HG03135 (cell line): ENCODE data around the gene SLC4A1AP.

ENCODE experiments used
- ATAC-seq: cut with Tn5 transposase; IDR thresholded peaks from one replicate; pipeline ENCODE4 v1.9.1; 2021; ENCODE audit warnings: mild to moderate bottlenecking, moderate library complexity; ENCODE audit not compliant: unreplicated experiment

The SLC4A1AP gene

DNA sequence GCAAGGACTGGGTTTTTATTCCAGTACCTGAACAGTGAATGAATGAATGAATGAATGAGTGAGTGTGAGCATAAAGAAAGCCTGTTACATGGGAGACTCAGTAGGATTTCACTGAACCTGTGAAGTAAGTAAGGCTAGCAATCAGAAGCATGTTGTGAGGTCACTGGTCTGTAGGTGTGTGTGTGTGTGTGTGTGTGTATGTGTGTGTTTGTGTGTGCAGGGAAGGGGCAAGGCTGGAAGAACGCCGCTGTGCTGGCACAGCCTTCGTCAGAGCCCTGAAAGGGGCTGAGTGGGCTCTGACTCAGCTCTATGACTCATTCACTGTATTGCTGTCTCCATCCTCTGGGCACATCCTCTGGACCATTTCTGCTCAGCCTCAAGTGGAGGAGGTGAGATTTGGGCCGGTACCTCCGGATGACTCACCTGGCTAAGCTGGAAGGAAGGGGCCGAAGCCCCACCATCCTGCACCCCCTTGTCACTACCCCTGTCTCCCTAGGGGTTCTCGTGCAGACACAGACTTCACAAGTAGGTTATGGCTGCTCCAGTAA lies 56.4 kb downstream of the SLC4A1AP start:
- ATAC-seq: no peak

DNA sequence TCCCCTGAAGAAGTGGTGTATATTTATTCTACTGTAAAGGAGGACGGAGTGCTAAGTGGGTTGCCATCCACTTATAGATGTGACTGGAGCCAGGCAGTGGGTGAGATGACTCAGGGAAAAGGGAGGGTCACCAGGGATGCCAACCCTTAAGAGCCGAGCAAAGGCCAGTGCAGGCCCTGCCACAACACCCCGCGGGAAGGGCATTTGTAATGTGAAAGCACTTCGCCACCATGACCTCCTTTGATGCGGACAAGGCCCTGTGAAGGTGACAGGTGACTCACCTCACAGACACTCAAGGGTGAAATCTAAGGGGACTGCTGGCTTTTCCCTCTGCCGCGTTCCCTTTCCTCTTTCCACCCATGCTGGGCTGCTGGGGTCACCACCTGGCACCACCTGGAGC lies 57.6 kb downstream of the SLC4A1AP start:
- ATAC-seq: no peak

DNA sequence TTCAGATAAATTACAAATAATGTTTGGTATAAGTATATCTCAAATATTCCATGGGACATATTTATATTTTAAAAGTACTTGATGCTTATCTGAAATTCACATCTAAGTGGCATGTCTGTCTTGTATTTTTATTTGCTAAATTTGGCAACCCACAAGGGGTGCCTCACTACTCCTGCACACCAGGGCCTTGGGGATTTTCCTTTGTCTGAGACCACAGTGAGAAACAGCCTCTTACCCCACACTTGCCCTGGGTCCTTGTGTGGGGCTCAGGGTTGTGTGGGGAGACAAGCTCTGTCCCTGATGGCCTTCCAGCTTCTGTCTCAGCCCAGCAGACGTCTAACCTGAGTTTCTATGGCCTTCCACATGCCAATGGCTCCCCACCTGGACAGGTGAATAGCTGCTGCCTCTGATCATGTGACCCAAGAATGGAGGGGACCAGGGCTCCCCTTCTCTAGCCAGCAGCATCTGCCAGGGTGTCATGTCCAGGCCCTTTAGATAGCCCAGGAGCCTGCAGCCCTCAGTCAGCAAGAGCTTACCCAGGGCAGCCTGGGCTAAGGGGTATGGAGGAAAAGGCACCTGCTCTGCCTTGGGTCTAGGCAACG lies 58.3 kb downstream of the SLC4A1AP start:
- no peak for ATAC-seq

DNA sequence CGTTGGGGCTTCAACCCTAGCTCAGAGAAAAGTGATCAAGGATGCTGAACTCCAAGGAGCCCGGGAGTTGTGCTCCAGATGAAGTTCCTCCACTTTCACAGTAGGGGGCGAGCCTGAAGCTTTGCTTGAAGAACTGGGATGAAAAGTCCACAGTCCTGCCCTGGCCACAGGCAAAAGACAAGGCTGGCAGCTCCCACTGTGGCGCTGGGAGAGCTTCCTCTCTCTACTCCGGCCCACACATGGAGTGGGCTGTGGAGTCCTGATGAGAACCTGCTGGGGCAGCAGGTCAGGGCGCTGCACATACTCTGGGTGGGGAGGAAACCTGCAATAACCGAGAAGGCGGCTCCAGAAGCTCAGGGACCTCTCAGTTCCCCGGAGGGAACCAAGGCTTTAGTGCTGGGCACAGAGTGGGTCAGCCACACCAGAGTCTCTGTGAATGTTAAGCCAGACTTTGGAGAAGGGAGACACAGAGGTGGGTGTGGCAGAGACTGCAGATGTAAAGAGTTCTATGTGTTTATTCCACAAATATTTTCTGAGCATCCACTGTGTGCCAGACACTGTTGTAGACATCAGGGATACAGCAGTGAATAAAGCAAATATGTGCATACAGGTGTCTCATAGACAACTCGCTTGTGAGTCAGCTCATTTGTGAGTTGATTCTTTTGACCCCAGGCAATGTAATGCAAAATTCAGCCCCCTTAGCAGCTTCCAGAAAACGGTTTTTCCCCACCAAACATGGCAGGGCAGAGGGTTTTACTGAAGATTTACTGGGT lies 59.9 kb downstream of the SLC4A1AP start:
- no peak for ATAC-seq

DNA sequence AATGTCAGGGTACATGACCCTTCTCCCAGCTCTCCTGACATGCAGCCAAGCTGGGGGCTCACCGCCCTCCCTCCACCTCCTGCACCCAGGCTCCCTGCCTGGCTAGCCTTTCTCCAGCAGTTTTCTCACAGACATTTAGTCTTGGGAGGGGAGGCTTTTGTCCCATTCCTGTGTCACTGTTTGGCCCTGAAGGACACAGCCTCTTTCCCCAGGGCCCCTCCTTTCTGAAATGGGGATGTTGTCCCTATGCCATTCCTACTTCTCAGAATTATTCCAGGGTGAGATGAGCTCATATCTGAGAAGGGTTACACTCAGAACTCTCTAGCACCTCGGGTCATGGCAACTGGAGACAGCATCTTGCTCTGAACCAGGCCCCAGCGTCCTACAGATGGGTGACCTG lies 60.5 kb downstream of the SLC4A1AP start:
- ATAC-seq: no peak

DNA sequence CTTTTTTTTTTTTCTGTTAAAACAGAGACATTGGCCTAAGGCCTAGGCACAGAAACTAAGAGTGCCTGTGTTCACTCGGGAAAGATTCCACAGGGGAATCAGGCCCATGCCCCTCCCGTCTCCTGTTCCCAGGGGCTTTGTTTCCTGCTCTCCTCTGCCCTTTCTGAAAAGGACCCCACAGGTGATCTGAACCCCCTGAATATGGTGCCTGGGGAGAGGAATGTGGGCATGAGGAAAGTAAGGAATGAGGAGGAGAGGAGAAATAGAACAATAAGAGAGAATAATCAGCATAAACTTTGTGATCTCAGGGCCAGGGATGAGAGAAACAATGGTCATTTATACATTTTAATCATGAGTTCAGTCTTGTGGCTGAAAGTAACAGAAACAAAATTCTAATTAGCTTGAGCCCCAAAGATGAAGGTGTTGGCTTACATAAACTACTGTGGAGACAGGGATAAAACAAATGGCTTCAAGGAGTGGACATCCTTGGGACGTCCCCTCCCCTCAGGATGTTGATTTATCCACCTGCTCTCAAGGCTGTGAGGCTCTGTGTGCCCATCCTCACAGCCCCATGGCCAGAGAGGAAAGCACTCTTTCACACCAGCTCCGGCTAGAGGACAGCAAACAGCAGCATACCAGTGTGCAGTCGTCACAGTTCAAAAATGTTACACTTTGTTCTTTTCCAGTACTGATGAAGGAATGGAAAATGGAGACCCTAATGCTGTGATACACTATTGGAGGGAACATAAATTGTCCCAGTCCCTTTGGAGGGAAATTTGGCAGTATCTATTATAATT lies 61.4 kb downstream of the SLC4A1AP start:
- ATAC-seq: no peak

DNA sequence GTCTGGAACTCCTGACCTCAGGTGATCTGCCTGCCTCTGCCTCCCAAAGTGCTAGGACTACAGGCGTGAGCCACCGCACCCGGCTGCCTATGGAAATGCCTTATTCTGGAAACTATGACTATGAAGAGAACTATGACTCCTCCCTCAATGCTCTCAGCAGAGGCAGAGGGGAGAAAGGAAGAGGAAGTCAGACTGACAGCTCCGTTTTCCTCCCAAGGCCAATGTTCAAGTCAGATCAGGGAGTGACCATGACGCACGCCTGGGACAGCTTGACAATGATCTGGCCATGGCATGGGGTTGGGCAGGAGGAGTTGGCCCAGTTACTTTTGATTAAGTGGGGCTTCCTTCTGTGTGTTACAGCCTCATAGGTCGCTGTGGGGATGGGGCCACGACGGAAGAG lies 63.6 kb downstream of the SLC4A1AP start:
- no peak for ATAC-seq

DNA sequence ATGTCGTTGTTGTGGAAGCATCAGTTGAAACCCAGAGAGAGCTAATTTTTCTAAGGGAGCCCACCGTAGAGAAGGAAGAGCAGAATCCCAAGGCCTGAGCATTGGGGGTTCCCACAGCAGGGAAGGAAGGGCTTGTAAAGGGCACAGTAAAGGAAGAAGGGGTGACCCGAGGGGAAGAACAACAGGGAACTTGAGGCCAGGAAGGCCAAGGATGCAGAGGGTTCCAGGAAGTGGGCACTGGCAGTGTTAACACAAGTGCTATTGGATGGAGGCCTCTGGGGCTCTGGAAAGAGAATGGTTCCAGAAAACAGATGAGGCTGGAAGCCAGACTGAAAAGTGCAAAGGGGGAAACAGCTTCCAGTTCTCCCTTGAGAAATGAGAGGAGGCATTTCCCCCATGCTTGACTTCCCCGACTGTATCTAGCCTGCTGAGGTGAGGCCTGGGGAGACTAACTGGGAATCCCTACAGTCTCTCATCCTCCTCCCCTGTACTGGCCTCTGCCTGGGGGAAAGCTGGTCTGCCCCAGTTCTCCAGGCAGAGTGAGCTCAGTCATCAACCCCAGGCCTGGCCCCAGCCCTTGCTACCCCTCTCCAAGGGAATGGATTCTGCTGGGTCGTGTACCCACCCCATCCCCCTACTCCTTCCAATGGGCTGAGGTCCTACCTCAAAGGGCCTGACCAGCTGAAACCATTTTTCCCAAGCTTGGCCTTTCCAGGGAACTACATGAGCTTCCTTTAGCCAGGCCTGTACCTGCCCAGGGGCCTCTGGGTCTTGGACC lies 64.6 kb downstream of the SLC4A1AP start:
- no peak for ATAC-seq

DNA sequence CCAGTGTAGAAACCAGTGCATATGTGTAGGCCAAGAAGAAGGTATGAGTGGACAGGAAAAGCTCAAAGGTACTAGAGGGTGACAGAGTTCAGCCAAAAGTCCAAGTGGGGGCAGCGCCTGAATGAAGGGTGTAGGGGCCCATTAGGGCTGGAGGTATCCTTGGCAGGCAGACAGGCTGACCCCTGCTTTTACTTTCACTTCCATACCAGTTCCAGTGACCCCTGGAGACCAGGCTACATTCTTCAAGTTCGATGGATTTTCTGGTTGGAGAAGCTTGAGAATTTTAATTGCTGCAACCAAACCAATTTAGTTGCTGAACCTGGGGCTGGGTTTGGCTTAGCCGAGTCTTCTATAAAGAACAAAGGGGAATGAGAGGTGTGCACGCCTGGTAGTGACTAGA lies 65.5 kb downstream of the SLC4A1AP start:
- ATAC-seq: no peak

DNA sequence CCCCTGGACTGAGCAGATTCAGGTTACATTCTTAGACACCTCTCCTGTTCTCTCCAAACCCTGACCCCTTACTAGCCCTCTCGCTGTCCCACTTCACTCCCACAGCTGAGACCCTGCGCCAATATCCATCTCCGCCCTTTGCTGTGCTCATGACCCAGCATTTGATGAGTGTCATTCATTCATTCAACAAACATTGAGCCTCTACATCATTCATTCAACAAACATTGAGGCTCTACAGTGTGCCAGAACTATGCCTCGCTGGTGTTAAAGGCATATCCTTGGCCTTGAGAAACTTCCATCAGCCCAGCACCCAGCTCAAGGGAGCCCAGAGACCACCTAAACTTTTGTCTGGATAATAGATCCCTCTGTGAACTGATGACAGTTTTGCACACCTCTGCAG lies 65.9 kb downstream of the SLC4A1AP start:
- ATAC-seq: no peak

DNA sequence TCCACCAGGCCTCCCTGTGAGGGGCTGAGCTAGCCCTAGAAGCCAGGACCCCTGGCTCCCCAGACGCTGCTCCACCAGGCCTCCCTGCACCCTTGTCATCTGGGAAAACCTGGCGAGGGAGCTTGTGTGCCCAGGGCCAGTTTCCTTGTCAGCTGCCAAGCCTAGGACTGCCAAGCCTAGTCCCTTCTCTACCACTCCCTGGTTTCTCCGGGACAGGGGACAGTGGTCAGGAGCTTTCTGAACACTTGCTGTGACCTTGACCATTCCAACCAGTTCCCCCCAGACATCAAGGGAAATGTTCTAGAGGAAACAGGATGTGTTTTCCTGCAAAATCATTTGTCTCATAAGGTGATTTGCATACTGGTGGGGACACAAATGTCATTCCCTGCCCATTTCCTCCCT lies 66.6 kb downstream of the SLC4A1AP start:
- no peak for ATAC-seq

DNA sequence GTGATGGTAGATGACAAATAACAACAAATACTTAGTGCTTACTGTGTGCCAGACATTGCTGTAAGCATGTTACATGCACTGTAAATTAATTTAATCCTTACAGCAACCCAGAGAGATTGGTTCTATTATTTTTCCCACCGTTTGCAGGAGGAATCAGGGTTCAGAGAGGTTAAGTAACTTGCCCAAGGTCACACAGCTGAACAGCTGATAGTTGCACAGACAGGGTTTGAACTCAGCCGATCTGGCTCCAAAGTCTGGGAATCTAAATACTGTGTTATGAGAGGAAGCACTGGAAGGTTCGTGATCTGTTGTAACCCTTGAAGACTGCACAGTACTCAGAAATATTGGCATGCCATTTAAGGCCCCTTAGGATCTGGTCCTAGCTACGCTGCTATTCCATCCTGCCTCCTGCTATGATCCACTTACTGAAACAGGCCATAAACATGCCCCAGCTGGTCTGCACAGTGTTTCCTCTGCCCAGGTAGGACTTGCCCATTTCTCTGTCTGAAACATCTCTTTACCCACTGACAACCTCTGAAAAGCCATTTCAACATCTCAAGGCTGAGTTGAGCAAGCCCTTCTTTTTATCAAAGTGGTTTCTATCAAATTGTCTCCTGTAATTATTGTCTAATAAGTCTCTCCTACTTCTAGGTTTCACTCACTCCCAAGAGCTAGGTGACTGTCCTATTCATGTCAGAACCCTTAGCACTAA lies 67.4 kb downstream of the SLC4A1AP start:
- no peak for ATAC-seq

DNA sequence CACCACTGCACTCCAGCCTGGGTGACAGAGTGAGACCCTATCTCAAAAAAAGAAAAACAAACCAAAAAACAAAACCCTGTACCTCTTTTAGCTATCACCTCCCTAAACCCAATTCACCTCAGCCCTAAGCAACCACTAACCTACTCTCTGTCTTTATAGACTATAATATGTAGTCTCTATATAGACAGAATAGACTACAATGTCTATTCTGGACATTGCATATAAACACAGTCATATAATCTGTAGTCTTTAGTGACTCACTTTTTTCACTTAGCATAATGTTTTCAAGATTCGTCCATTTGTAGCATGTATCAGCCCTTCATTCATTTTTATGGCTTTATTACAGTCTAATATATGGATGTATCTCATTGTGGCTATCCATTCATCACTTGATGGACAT lies 70.6 kb downstream of the SLC4A1AP start:
- ATAC-seq: no peak

DNA sequence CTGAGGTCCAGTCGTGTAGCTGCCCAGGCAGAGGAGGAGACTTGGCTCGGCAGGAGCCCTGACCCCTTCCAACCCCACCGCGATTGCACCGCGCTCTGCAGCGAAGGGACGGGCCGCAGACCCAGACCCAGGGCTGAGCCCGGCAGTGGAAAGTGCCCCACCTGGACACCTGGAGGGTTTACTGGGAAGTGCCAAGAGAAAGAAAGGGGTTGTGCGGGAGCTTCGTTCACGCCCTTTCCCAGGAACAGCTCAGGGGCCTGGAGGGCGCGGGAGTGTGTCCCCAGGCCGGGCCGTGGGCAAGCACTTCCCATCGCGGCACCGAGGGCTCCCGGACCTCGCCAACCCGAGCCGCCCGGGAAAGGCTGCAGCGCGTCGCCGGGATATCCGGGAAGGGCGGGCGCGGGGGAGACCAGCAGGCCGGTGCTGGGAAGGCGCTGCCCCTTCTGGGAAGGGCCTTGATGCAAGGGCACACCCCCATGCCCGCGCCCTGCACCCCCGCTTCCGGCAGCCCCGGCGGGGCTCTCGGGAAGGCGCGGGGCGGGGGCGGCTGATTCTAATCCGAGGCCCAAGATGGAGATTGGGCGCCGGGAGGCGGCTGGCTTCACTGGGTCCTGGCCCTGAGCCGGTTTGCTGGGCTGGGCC lies 71.7 kb downstream of the SLC4A1AP start:
- ATAC-seq: no peak

DNA sequence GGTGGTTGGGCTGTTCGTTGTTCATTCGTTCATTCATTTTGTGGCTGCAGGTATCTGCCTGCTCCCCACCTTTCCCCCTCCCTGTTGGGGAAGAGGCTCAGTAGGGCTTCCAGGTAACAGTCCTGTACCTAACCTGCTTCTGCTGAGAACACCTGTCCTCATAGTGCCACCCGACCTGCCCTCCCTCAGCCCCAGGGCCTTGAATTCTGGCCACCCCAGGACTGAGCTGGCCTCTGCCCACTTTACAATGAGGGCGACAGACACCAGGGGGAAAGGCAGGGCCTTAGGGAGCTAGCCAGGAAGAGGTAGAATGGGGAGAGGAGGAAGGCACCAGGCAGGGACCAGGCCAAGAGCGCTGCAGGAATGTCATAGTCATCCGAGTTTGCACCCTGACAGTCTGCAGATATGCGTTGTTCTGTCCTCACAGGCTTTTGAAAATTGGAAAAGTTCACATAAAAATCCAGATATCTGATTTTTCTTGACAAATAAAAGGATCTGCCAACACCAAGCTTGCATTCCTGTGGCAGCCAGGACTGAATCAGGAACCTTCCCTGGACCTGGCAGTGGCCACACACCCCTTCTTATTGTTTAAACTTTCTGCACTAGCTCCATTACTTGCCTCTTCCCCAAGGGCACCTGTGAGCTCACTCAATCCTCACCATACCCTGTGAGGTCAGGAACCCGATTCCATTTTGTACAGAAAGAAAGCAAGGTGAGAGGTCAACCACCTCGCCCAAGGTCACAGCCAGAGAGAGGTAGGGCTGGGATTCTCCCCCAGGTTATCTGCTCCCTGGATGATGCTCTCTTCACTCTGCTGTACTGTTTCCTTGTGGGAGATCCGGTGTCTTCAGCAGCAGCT lies 72.6 kb downstream of the SLC4A1AP start:
- ATAC-seq: no peak

DNA sequence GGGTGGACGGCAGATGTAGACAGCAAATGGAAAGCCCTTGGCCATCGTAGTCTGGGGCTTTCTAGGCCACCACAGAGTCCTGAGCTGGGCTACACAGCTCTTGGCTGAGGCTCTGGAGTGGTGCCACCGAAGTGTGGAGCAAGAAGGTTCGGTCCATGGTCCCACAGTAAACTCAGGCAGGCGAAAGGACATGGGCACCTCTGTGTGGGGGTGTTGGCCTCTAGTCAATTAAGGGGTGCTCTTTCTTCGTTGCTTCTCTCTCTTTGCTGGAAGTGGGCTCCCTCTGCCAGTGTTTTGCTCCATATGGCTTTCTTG lies 73.2 kb downstream of the SLC4A1AP start:
- ATAC-seq: no peak

DNA sequence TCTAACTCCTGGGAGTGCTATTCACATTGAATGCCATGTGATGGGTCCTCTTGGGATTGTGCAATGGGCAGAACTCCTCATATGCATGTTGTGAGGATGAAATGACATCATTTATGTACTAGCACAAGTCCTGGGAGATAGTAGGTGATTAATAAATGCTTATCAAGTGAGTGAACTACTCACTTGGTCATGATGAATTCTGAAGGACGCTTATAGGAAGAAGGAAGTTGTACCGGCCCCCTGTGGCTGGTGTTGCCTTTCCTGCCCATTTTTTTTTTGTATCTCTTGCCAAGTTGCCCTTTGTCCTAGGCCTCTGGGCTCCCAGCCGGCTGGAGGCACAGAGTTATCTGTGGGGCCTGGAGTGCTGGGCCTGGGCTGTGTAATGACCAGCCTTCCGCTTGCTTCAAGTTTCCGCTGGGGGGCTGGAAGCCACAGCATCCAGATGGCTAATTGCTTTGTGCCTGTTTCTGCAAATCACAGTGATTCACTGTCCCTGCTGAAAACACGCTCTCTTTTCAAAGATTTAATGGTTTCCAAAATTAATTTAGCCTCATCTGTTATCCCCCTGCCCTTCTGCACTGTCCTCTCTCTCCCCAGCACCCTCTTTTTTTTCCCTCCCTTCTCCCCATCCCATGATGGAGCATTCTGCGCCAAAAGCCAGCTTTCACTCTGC lies 74.1 kb downstream of the SLC4A1AP start:
- ATAC-seq: no peak

DNA sequence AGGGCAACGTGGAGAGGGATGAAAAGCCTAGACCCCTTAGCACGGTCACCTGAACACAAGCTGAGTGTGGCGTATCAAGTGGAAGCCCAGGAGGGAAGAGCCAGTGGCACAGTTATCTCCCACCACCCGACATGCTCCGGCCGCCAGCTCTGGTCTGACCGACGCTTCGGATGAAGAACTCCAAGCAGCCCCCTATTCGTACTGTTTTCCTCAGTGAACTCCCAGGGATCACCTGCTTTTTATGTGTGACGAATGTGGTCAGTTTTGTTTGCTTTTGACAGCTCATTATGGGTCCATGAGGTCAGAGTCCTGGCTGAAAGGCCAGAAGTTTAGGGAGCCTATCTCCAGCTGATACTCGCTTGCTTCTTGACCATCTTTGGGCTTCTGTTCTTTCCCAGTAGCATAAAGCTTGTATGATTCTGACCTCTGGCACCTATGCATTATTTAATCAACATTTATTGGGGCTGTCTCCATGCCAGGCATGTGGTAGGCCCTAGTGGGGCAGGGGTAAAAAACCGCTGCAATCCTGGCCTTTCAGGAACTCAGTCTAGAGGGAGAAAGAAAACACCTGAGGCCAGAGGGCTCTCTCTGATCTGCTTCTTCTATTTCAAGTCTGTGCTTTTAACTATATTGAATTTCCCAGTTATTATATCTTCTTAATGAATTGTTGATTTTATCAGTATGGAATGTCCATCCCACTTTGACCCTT lies 74.8 kb downstream of the SLC4A1AP start:
- no peak for ATAC-seq
